ENCODE data around the gene GRB10.

GRB10 gene

GRCh38 chr7:50717181-50717580, 65.5 kb downstream of the GRB10 start:
- DNase-seq = no peak

GRCh38 chr7:50714857-50715256, 67.8 kb downstream of the GRB10 start:
- DNase-seq = no peak

- DNase-seq = no peak
Measured at GRCh38 chr7:50713123-50713965, 69.4 kb downstream of the GRB10 start.

GRCh38 chr7:50712252-50713122, 70.2 kb downstream of the GRB10 start:
- DNase-seq = no peak

- DNase-seq = no peak
Measured at GRCh38 chr7:50711271-50712175, 71.2 kb downstream of the GRB10 start.

GRCh38 chr7:50710441-50711154, 72.1 kb downstream of the GRB10 start:
- no peak for DNase-seq

GRCh38 chr7:50709151-50709550, 73.5 kb downstream of the GRB10 start:
- DNase-seq = no peak

- no peak for DNase-seq
Measured at GRCh38 chr7:50707236-50708006, 75.3 kb downstream of the GRB10 start.

GRCh38 chr7:50706469-50706937, 76.2 kb downstream of the GRB10 start:
- DNase-seq = no peak

GRCh38 chr7:50704844-50705243, 77.9 kb downstream of the GRB10 start:
- DNase-seq = no peak

- no peak for DNase-seq
Measured at GRCh38 chr7:50703654-50704053, 79.0 kb downstream of the GRB10 start.

- DNase-seq = no peak
Measured at GRCh38 chr7:50699143-50699542, 83.6 kb downstream of the GRB10 start.

GRCh38 chr7:50697748-50698147, 84.9 kb downstream of the GRB10 start:
- no peak for DNase-seq

GRCh38 chr7:50696810-50697582, 85.7 kb downstream of the GRB10 start:
- no peak for DNase-seq

- DNase-seq = no peak
Measured at GRCh38 chr7:50695026-50695425, 87.7 kb downstream of the GRB10 start.

GRCh38 chr7:50693455-50694130, 89.1 kb downstream of the GRB10 start:
- no peak for DNase-seq

GRCh38 chr7:50690541-50691011, 92.1 kb downstream of the GRB10 start:
- no peak for DNase-seq

- no peak for DNase-seq
Measured at GRCh38 chr7:50688226-50688590, 94.5 kb downstream of the GRB10 start.

- peak; percentile 67 for DNase-seq
Measured at GRCh38 chr7:50687575-50688225, 95.0 kb downstream of the GRB10 start.
